HG03066 (cell line): ENCODE measurements around the gene LAMA2.

Experiments
- ATAC-seq: cut with Tn5 transposase; IDR thresholded peaks from one replicate; pipeline ENCODE4 v1.9.1; 2021; ENCODE audit warnings: low read depth; ENCODE audit not compliant: unreplicated experiment

LAMA2 gene

DNA sequence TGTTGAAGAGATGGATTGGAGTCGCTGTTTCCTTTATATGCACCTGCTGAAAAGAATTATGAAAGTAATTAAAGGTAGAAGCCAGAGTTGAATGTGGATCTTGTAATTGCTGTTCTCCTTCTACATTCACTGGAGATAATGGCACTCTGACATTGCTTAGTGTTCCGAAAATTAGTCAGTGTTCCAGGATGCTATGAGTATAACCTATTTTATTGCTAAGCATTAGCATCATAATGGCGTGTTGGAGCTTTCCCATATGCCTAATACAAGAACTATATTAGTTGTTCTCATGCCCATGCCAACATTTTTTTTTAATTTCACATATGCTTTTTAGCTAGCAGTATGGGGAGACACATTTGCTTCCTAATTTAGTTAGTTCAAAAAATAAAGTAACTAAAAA, 590.6 kb downstream of the LAMA2 start:
- ATAC-seq: no peak

DNA sequence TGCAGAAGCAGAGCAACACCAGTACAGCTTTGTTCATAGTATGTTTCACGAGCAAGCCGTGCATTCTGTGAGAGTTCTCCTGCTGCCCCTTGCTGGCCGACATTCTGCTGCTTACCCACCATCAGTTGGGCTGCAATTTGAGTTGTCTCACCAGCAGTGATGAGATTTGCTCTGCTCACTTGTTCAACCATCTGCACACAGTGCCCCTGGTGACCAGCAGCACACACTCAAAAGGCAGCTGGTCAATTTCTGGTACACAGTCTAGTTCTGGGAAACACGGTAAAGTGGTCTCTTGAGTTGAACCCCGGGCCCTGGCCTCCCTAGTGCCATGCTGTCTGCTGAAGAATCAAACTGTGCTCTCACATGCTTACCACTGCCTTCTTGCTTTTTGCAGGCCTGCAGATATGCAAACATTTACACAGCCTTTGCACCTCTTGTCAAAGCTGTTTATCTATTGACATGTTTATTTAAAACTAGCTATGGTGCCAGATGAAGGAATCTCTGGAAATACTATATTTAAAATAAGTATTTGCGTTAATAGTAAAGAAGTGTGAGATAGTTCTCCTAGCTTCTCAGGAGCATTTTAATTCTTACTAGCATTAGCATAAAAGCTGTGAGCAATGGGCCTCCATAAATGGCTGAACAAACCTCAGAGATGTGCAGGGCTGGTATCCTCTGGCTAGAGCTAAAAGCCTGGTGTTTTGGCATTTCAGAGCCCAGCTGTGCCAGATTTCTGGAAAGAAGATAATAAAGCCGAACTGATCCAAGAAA, 592.7 kb downstream of the LAMA2 start:
- ATAC-seq: no peak

DNA sequence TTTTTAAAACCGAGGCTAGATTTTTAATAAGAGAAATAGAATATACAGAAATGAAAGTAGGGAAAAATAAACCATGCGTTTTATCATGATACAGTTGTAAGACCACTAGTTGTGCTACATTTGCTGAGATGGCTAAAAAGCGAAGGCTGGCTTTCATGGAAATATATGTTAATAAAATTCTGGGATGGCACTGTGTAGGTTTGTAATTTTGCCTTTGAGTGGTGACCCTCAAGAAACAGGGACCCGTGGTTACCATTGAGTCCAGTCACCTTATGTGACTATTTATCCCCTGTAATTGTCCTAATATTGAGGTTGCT, 593.3 kb downstream of the LAMA2 start:
- no peak for ATAC-seq

DNA sequence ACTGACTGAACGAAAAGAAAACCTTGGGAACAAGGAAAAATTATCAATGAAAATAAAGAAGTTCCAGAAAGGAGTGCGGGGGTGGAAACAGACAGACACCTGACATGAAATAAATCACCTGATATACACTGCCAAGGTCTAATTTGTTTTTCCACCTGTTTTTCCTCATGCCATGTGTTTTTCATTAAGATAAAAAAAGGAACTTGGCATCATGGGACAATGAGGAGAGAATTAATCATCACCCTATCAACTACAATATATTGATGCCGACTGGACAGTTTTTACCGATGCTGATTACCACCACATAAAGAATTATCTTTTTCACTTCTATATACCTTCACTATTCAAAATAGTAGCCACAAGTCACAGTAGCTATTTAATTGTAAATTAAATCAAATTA, 593.9 kb downstream of the LAMA2 start:
- no peak for ATAC-seq

DNA sequence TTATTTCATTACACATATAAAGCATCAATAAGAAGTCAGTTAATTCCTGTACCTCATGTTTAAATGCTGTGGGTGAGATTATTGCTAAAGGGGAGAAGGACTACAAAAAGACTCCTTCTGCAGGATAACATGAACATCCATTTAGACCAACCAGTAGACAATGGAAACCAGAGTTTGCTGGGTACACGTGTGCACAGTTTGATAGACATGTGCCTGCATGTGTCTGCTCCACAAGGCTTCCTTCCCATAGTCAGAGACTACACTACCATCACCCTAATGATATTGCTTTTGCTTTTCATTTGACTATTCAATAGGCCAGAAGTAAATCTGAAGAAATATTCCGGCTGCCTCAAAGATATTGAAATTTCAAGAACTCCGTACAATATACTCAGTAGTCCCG, 595.4 kb downstream of the LAMA2 start:
- ATAC-seq: no peak

DNA sequence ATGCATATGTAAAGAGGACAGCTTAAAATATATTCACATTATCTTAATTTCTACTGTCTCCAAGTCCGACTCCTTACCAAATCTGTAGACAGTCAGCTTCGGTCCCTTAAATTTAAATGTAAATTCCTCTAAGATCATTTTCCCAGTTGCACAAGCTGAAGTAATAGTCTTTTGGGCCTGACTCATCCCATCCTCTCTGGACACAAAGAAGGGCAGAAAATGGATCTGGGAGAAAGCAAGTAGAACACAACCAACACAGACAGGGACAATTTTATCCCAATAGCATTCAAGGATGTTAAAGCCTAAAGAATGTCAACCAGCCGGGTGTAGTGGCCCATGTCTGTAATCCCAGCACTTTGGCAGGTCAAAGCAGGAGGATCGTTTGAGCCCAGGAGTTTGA, 598.8 kb downstream of the LAMA2 start:
- ATAC-seq: no peak

DNA sequence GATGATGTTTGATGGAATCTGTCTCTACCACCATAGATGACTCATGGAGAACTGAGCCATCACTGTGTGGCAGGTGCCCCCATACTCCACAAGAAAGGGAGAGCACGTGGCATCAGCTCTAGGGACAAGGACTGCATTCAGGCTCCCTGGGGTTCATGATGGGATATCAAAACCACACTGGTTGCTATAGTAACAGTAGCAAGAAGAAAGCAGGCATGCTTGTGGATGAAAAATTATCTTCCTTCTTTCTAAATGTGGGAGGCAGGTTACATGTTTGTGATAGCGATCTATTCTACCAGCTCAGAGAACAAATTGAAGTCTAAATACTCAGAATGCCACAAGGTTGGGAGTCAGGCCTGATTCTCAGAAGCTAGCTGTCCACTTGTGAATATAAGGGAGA, 602.8 kb downstream of the LAMA2 start:
- no peak for ATAC-seq

DNA sequence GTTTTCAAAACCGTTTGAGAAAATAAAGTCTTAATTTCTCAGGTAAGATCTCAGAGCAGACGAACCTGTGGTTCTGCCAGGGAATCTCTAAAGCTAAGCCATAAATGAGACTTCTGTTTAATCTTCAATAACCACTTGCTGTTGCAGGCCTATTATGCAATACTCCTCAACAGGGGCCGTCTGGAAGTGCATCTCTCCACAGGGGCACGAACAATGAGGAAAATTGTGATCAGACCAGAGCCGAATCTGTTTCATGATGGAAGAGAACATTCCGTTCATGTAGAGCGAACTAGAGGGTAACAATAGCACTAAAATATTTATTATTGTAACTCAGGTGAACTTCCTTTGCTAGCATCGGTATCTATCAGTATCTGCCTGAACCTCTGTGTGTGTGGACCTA, 603.4 kb downstream of the LAMA2 start:
- no peak for ATAC-seq

DNA sequence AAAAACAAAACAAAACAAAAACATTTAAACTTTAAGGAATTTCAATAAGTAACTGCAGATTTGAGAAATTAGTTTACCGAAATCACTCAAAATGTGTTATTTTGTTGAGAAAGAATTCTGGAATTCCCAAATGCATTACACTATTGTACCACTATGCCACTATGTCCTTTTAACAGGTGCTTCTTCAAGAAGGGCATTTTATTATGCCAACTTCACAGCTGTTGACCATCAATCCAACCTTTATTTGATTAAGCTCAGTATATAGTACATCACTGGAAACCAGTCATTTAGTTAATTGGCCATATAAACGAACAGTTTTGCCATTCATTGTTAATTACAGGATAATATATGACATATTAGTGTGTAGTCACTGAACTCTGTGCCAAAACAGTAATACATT, 605.4 kb downstream of the LAMA2 start:
- no peak for ATAC-seq

DNA sequence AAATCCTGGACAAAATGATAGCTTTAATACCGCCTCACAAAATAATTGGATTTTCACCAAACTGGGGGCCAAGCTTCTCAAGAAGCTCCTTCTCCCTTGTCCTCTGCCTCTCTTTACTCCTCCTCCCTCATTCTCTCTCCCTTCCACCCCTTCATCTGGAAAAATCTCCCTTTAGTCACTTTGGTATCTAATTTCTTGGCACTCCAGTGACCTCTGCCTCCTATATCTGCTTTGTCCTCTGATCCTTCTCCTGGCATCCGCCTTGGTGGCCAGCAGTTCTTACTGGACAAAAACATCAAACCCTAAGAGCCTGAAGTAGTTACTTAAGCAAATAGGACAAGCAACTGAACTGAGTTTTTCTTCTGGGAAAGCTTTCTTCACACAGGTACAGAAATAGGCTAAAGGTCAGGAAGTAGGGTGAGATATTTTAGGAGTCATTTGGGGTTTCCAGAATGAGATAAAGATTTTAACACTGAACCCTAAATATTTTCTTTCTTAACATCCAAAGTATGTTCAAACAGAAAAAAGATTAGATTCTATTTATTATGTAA, 606.4 kb downstream of the LAMA2 start:
- no peak for ATAC-seq

DNA sequence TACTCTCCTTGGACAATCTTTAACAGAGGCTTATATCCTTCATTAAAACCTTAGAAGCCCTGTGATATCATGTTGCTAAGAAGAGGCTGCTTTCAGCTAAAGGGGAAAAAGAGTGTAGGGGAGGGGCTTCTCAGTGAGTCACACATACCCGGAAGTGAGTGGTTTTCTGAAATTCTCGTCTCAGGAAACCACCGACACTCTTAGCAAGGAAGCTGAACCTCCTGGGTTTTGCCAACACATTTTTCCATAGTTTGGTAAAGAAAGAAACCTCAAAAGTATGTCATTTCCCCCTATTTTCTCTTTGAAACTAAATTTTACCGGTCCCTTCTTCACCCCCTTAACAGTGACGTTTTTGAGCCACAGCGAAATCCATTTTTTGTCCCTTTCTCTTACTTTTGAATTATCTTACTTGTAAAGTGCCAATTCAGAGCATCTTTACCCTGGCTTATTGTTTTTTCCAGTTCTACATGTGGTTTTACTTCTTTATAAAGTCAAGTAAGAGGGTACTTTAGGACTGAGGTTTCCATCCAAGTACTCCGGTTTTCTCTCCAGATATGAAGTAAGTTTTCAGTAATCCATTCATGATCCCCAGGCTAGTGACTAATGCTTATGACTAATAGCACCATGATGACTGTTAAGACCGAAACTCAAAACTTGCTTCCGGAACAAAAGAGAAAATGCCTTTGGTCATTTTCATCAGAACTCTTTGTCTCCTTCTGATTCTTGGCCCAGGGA, 607.8 kb downstream of the LAMA2 start:
- peak; percentile 87 for ATAC-seq

DNA sequence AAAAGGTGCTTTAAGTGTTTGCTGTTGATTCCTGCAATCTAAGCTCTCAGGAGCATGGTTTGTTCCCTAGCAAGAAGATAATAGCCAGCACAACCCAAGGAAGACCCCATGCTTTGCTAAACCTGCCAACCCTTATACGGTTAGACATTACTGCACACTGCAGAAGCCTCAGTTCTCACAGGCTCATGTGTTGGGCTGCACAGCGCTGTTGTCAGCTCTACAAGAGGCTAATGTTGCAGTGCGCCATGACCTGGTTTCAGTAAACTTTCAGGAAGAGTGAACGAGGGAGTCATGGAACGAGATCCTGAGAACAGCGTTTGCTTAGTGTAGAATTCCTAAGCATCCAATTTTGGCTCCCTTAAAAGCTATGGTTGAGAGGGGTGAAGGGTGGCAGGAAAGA, 608.5 kb downstream of the LAMA2 start:
- peak; percentile 0 for ATAC-seq

DNA sequence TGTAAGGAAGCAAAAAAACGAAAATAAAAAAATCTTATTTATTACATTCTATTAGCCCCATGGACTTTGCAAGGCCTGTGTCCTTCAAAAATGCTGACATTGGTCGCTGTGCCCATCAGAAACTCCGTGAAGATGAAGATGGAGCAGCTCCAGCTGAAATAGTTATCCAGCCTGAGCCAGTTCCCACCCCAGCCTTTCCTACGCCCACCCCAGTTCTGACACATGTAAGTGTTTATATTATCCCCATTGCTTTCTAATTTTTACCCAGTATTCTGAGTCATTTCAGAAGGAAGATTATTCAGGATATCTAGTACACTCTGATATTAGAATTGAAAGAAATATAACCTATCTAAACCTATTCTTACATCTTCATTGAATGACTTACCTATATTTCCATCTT, 609.3 kb downstream of the LAMA2 start:
- ATAC-seq: no peak

DNA sequence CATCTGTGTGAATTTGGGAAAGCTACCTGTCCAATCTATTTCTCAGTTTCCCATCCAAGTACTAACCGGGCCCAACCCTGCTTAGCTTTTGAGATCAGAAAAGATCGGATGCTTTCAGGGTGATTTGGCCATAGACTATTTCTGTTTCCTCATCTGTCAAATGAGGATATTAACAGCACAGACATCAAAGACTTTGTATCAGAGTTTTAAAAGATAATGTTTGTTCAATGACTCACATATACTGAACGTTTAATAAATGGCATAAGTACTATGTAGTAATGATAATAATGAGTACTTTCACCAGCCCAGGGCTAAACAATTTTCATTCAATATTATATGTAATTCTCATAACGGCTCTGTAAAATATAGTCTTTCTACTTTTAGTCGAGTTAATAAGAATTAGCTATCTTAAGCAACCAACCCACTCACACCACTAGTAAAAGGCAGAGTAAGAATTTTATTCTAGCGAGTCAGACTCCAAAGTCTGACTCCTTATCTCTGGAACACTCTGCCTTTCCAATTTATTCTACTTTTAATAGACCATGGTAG, 610.5 kb downstream of the LAMA2 start:
- ATAC-seq: no peak

DNA sequence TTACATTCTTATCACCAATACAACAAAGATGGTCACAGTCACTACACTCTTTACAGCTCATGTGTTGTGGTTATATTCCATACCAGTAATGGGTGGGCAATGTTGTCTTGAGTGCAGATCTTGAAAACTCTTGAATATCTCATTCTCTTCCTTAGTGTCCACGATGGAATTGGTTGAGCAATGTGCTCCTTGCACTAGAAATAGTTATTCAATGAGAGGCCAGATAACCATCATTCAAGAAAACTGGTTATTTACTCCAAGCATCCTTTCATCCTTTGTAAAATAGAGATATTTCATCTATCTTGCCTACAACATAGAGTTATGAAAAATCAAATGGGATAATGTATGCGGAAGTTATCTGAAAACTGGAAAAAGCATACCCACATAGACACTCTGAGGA, 611.2 kb downstream of the LAMA2 start:
- ATAC-seq: no peak

DNA sequence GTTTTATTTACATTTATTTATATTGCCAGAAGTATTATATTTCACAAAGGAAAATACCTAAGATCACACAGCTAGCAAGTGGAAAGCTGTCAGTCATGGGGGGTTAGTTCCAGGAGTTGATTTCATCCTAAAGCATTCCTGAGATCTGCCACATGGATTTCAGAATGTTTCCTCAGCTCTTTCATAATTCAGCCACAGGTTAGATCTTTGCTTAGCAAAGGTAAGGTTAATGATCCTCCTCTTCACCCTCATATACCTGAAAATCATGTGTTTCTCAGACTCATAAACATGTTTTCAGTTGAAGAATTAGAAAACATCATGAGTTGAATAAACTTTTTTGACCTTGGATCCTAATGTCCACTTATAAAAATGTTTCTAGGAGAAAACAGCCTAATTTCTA, 611.6 kb downstream of the LAMA2 start:
- ATAC-seq: no peak

DNA sequence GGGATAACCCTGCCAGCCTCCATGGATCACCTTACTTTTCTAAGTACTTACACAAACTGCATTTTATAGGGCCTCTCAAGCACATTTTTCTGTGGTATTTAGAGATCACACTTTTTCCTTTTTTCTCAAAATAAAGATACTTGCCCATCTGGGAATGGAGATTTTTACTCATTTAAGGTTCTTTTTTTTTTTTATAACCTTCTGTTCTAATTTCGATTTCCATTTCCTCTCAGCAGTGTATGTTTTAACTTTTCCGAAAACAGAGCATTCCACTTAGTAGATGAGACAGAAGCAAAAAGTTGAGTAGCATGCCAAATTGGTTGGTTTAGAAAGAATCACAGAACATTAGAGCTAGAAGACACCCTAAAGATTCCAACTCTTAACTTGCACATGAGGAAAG, 612.7 kb downstream of the LAMA2 start:
- ATAC-seq: no peak

DNA sequence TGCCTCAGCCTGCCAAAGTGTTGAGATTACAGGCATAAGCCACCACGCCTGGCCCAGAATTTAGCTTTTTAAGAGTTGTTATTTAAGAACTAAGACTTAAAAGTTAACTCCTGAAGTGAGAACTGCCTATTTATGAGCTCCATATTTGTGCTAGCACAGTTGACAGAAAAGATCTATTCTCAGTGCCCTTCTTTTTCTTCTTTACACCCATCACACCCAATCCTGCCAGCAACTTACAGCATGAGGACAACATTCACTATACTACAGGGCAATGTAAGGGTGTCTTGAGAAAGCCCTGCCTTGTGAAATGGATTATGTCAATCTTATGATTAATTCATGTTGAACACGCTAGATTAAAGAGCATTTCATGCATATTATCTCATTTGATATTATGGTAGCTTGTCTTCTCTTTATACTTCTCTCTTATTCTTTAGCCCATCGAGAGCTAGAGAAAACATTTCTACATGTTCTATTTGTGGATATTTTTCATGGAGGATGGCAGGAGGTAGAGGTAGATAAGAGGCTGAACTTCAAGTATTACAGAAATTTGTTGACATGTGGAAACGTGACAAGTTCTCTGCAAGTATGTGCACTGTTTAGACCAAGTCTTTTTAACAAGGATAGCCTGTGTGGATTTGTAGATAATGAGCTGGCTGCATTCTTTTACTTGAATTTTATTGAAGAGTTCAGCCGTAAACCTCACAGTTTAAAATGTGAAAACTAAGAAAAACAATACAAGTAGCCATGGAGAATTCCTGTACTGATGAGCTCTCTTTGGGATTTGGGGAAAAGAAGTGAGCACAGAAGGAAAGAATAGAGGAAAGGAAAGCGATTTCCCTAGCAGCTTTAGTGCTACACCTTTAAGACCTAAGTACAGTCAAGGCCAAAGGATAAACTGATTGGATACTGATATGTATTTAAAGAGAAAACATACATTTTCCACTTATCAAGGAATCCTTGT, 614.8 kb downstream of the LAMA2 start:
- no peak for ATAC-seq

DNA sequence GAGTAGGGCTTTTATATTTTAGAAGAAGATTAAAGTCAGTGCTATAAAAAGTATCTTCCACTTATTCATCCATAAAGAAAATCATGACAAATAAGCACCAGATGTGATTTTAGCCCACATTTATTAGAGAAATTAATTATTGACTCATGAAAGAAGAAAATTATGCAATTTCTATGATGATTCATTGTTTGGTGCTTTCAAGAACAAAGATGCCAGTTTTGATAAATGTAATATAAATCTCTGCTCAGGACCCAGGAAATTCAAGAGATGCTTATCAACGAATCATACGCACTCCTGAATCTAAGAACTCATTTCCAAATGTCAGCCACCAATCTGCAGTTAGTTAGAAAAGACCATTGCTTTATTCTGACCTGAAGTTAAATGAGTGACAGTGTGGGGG, 615.6 kb downstream of the LAMA2 start:
- ATAC-seq: no peak

DNA sequence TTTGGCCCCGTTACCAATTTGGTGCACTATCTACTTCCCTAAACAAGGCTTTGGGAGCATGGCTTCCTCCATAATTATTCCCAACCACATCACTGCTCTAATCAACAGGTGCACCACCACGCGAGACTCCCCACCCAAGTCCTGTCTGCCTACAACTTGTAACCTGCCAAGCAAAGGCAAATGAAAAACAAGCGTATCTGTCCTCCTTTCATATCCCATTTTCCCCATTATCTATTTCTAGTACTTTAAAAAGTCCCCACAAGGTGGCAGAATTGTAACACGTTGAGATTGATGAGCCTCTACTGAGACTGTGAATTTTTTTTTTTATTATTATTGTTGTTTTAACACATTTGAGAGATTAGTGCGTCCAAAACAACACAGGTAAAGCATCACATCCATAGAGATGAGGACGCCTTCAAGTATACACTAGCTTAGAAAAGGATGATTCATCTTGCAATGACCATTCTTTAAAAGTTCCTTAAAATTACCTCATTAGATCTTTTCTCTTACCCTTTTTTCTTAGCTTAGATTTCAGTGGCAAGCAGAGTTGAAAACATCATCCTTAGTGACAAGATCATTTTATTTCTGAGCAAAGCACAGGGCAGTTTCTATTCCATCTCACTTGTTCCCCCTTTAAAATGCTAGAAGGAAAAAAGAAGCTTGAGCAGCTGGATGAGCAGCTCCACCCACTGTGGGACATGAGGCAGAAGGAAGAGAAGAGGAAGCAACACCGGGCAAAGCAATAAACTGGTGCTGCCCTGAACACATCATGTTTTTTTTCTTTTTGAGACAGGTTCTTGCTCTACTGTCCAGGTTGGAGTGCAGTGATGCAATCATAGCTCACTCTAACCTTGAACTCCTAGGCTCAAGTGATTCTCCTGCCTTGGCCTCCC, 616.3 kb downstream of the LAMA2 start:
- ATAC-seq: peak; percentile 67
